Astrocyte (in vitro differentiated cells and primary cell): Measurements from ENCODE around the gene VASN. TPM values are rescaled to one million over a fixed set of nuclear protein-coding genes. Genes with fewer than 3 reads are reported as not detected.

Experiments
- DNase-seq: peaks from one replicate; pipeline ENCODE4 v3.0.0-alpha.2; 2010; ENCODE audit warnings: low read depth
- FAIRE-seq: peaks from 2 replicates; lab custom pipeline; 2011; peaks lifted over from hg19 to GRCh38; lab: Jason Lieb, UNC
- H2AFZ ChIP-seq: 2 replicates; pipeline ENCODE4 v1.6.0; 2012; ENCODE audit warnings: low read depth, low read length, inconsistent platforms
- H3K27ac ChIP-seq: 2 replicates; pipeline ENCODE4 v1.5.1; 2011; ENCODE audit warnings: low read depth, low read length, inconsistent platforms
- H3K27me3 ChIP-seq: 2 replicates; pipeline ENCODE4 v1.6.0; 2011; ENCODE audit warnings: low read length, inconsistent platforms; ENCODE audit not compliant: insufficient read depth
- H3K36me3 ChIP-seq: 2 replicates; pipeline ENCODE4 v1.5.1; 2011; ENCODE audit warnings: low read length, inconsistent platforms; ENCODE audit not compliant: insufficient read depth
- H3K4me1 ChIP-seq: 2 replicates; pipeline ENCODE4 v1.5.1; 2011; ENCODE audit warnings: low read length, inconsistent platforms; ENCODE audit not compliant: insufficient read depth
- H3K4me2 ChIP-seq: 2 replicates; pipeline ENCODE4 v1.6.0; 2012; ENCODE audit warnings: low read length, inconsistent platforms
- H3K4me3 ChIP-seq: 2 replicates; pipeline ENCODE4 v1.5.1; 2011; ENCODE audit warnings: low read depth, mild to moderate bottlenecking, low read length, inconsistent platforms; ENCODE audit not compliant: insufficient read depth
- H3K79me2 ChIP-seq: 2 replicates; pipeline ENCODE4 v1.6.0; 2012; ENCODE audit warnings: mild to moderate bottlenecking, low read length, inconsistent platforms; ENCODE audit not compliant: insufficient read depth
- H3K9ac ChIP-seq: 2 replicates; pipeline ENCODE4 v1.6.0; 2012; ENCODE audit warnings: mild to moderate bottlenecking, low read length, inconsistent platforms
- H3K9me3 ChIP-seq: 2 replicates; pipeline ENCODE4 v1.5.1; 2012; ENCODE audit warnings: low read depth, mild to moderate bottlenecking, low read length, inconsistent platforms; ENCODE audit not compliant: insufficient read depth
- H4K20me1 ChIP-seq: 2 replicates; pipeline ENCODE4 v1.6.0; 2012; ENCODE audit warnings: low read length, inconsistent platforms; ENCODE audit not compliant: insufficient read depth
- H3K27ac Mint-ChIP-seq: one replicate; pipeline ENCODE4 v1.8.0; 2021; ENCODE audit warnings: mild to moderate bottlenecking, mixed read lengths; ENCODE audit not compliant: unreplicated experiment
- H3K27me3 Mint-ChIP-seq: one replicate; pipeline ENCODE4 v1.8.0; 2021; ENCODE audit warnings: low read depth, mixed read lengths; ENCODE audit not compliant: unreplicated experiment
- H3K36me3 Mint-ChIP-seq: one replicate; pipeline ENCODE4 v1.8.0; 2021; ENCODE audit warnings: low read depth, mixed read lengths; ENCODE audit not compliant: unreplicated experiment
- H3K4me1 Mint-ChIP-seq: one replicate; pipeline ENCODE4 v1.8.0; 2021; ENCODE audit warnings: low read depth, mixed read lengths; ENCODE audit not compliant: unreplicated experiment
- H3K4me3 Mint-ChIP-seq: one replicate; pipeline ENCODE4 v1.8.0; 2021; ENCODE audit warnings: mild to moderate bottlenecking, moderate library complexity, mixed read lengths; ENCODE audit not compliant: unreplicated experiment
- H3K9me3 Mint-ChIP-seq: one replicate; pipeline ENCODE4 v1.8.0; 2021; ENCODE audit warnings: mild to moderate bottlenecking, mixed read lengths; ENCODE audit not compliant: unreplicated experiment
- CTCF ChIP-seq: IDR thresholded peaks from 2 replicates; pipeline ENCODE4 v1.5.1; 2011; ENCODE audit warnings: low read depth, mild to moderate bottlenecking, inconsistent platforms, low read length, moderate library complexity; ENCODE audit not compliant: insufficient read depth
- EZH2 ChIP-seq: IDR thresholded peaks from 2 replicates; pipeline ENCODE4 v1.6.1; 2012; ENCODE audit warnings: mild to moderate bottlenecking, low read length, inconsistent platforms; ENCODE audit not compliant: insufficient read depth
- total RNA-seq: library from RNA; stranded (reverse); gene quantifications from 2 replicates; pipeline ENCODE4 v1.2.1, GENCODE V29; 2021

The VASN gene
- total RNA-seq, 1 donor from 2014 or later, result 32.0 TPM

GRCh38 chr16:4385066-4385788 lies 13.6 kb downstream of the VASN start:
- no peak overlapping the region for H3K4me3 ChIP-seq
- FAIRE-seq (no peak), DNase-seq (no peak)
- no peaks in the 10 kb centered on the region for H3K36me3 ChIP-seq
- Mint-ChIP-seq H3K27ac (no peak overlapping the region), H3K4me1 (peaks cover 14% of the 10 kb centered on the region), H3K9me3 (no peaks in the 10 kb centered on the region), H3K27me3 (no peaks in the 10 kb centered on the region), H3K4me3 (no peak overlapping the region), H3K36me3 (peaks cover 5% of the 10 kb centered on the region)
- no peak overlapping the region for H3K9ac ChIP-seq
- H3K4me2 ChIP-seq, result no peak overlapping the region
- H3K27ac ChIP-seq, result no peak overlapping the region
- peaks cover 18% of the 10 kb centered on the region for H3K79me2 ChIP-seq
- no peak for TF ChIP-seq EZH2
- no peak for TF ChIP-seq CTCF
- peaks cover 42% of the 10 kb centered on the region for H4K20me1 ChIP-seq
- H3K27me3 ChIP-seq, result no peaks in the 10 kb centered on the region
- no peak overlapping the region for H2AFZ ChIP-seq
- H3K9me3 ChIP-seq, result no peaks in the 10 kb centered on the region
- H3K4me1 ChIP-seq, result peaks cover 56% of the 10 kb centered on the region

GRCh38 chr16:4385789-4386450 lies 14.3 kb downstream of the VASN start:
- Histone ChIP-seq H4K20me1 (peaks cover 35% of the 10 kb centered on the region), H3K9me3 (no peaks in the 10 kb centered on the region), H3K4me2 (peak overlapping the region; percentile 26), H3K36me3 (no peaks in the 10 kb centered on the region), H3K27me3 (no peaks in the 10 kb centered on the region), H3K4me3 (no peak overlapping the region), H3K4me1 (peaks cover 51% of the 10 kb centered on the region), H2AFZ (no peak overlapping the region), H3K79me2 (peaks cover 11% of the 10 kb centered on the region), H3K27ac (no peak overlapping the region), H3K9ac (no peak overlapping the region)
- H3K27ac Mint-ChIP-seq, result no peak overlapping the region
- H3K27me3 Mint-ChIP-seq, result no peaks in the 10 kb centered on the region
- no peak for FAIRE-seq
- TF ChIP-seq EZH2, result no peak
- TF ChIP-seq CTCF, result no peak
- no peaks in the 10 kb centered on the region for H3K9me3 Mint-ChIP-seq
- H3K4me1 Mint-ChIP-seq, result peaks cover 14% of the 10 kb centered on the region
- H3K4me3 Mint-ChIP-seq, result no peak overlapping the region
- no peak for DNase-seq
- peaks cover 6% of the 10 kb centered on the region for H3K36me3 Mint-ChIP-seq

GRCh38 chr16:4386451-4386805 lies 14.8 kb downstream of the VASN start:
- Histone ChIP-seq H3K9me3 (no peaks in the 10 kb centered on the region), H3K79me2 (peaks cover 10% of the 10 kb centered on the region), H3K9ac (peak overlapping the region; percentile 7), H3K4me3 (no peak overlapping the region), H3K36me3 (no peaks in the 10 kb centered on the region), H4K20me1 (peaks cover 31% of the 10 kb centered on the region), H3K27me3 (no peaks in the 10 kb centered on the region), H3K4me2 (peak overlapping the region; percentile 26), H2AFZ (no peak overlapping the region), H3K27ac (no peak overlapping the region), H3K4me1 (peaks cover 52% of the 10 kb centered on the region)
- Mint-ChIP-seq H3K36me3 (peaks cover 6% of the 10 kb centered on the region), H3K27ac (no peak overlapping the region), H3K9me3 (no peaks in the 10 kb centered on the region), H3K4me3 (no peak overlapping the region), H3K4me1 (peaks cover 14% of the 10 kb centered on the region), H3K27me3 (no peaks in the 10 kb centered on the region)
- DNase-seq, result no peak
- FAIRE-seq, result no peak
- TF ChIP-seq EZH2 (no peak), CTCF (no peak)
